Ectodermal cell (in vitro differentiated cells): ENCODE results near the gene FLOT1.

Source experiments
- H3K27ac ChIP-seq: 2 replicates; pipeline ENCODE4 v1.7.0; 2013; ENCODE audit warnings: mild to moderate bottlenecking, low read depth, low read length; ENCODE audit not compliant: insufficient read depth, poor library complexity, severe bottlenecking
- H3K27me3 ChIP-seq: 2 replicates; pipeline ENCODE4 v1.7.0; 2013; ENCODE audit warnings: mild to moderate bottlenecking, low read length; ENCODE audit not compliant: insufficient read depth, control insufficient read depth, poor library complexity, severe bottlenecking
- H3K36me3 ChIP-seq: one replicate; pipeline ENCODE4 v1.7.0; 2013; ENCODE audit warnings: low read length; ENCODE audit not compliant: control insufficient read depth, insufficient read depth
- H3K4me1 ChIP-seq: one replicate; pipeline ENCODE4 v1.7.0; 2013; ENCODE audit warnings: low read length; ENCODE audit not compliant: control insufficient read depth, insufficient read depth
- H3K4me3 ChIP-seq: 2 replicates; pipeline ENCODE4 v1.7.0; 2013; ENCODE audit warnings: low read depth, low read length, control low read depth; ENCODE audit not compliant: insufficient read depth
- H3K9me3 ChIP-seq: 2 replicates; pipeline ENCODE4 v1.7.0; 2013; ENCODE audit warnings: mild to moderate bottlenecking, low read length, moderate library complexity; ENCODE audit not compliant: control insufficient read depth
- WGBS, 2 experiments: methylation state at CpG; one replicate each; pipeline ENCODE4 v1.1.7; 2013; ENCODE audit warnings: missing lambda C conversion rate in 2 of 2; 5-methylcytosine and 5-hydroxymethylcytosine counted together

The FLOT1 gene

GRCh38 chr6:30691208-30691847 lies 51.2 kb downstream of the FLOT1 start:
- Histone ChIP-seq H3K4me3 (peak overlapping the region; percentile 72), H3K9me3 (no peaks in the 10 kb centered on the region), H3K27me3 (no peaks in the 10 kb centered on the region), H3K27ac (peak overlapping the region; percentile 30), H3K4me1 (peaks cover 25% of the 10 kb centered on the region), H3K36me3 (no peaks in the 10 kb centered on the region)
- WGBS, 2 experiments: 17 to 26% methylated on average over 7 of the region's 8 CpGs

DNA sequence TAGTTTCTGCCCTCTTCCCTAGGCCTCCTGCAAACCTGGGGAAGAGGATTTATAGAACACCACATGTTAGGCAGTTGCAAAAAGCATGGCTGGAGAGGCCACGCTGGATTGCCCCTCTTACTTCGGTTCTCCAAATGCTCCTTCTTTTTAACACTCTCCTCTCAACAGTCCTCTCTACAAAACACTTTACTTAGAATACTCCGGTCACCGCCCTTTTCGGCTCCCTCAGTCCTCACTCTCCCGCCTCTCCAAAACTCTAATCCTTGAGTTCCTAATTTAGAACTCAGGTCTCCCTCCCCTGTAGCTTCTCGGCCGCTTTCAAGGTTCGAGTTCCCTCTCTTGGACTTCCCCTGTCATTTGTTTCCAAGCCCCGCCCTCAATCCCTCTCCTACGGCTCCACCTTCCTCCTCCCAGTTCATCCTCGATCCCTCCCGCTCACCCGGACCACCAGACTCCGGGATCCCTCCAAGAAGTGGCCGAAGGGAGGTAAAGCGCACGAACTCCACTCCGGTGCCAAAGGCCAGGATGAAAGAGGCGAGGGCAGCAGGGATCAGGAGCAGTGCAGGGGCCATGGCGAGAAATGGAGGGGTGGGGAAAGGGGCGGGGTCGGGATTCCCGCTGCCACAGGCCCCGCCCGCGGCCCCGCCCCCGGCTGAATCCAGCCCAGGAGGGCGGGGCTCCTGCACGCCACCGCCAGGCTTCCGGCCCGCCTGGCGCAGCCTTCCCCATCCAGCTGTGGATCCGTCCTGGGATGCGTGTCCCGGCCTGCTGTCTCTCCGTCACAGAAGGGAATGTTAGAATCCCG lies 51.9 kb downstream of the FLOT1 start, which contains the start of gene NRM:
TSS of gene NRM (minus strand) at position 582 of the 805 bp plus-strand sequence. CDS start at position 572, 10 bp downstream.
- H3K4me1 ChIP-seq: peaks cover 29% of the 10 kb centered on the region
- no peaks in the 10 kb centered on the region for H3K36me3 ChIP-seq
- H3K27ac ChIP-seq: peak within 1 kb of the TSS; percentile 69
- WGBS, 2 experiments: 1% methylated on average over 40 of the region's 40 CpGs
- no peaks in the 10 kb centered on the region for H3K27me3 ChIP-seq
- H3K4me3 ChIP-seq: peak within 1 kb of the TSS; percentile 72
- no peaks in the 10 kb centered on the region for H3K9me3 ChIP-seq

- no peaks in the 10 kb centered on the region for H3K36me3 ChIP-seq
- peak overlapping the region; percentile 72 for H3K4me3 ChIP-seq
- WGBS, 2 experiments: 59 to 60% methylated on average over 4 of the region's 4 CpGs
- no peaks in the 10 kb centered on the region for H3K27me3 ChIP-seq
- H3K9me3 ChIP-seq: no peaks in the 10 kb centered on the region
- no peak overlapping the region for H3K27ac ChIP-seq
- H3K4me1 ChIP-seq: peaks cover 31% of the 10 kb centered on the region
These were observed 52.5 kb downstream of the FLOT1 start for GRCh38 chr6:30689985-30690384.

GRCh38 chr6:30689022-30689865 lies 53.2 kb downstream of the FLOT1 start:
- peak overlapping the region; percentile 72 for H3K4me3 ChIP-seq
- no peaks in the 10 kb centered on the region for H3K9me3 ChIP-seq
- 94% methylated on average over 11 of the region's 11 CpGs for WGBS, 2 experiments
- no peak overlapping the region for H3K27ac ChIP-seq
- H3K4me1 ChIP-seq: peaks cover 37% of the 10 kb centered on the region
- no peaks in the 10 kb centered on the region for H3K36me3 ChIP-seq
- H3K27me3 ChIP-seq: no peaks in the 10 kb centered on the region

- H3K9me3 ChIP-seq: no peaks in the 10 kb centered on the region
- H3K27me3 ChIP-seq: no peaks in the 10 kb centered on the region
- H3K4me3 ChIP-seq: no peak overlapping the region
- H3K27ac ChIP-seq: no peak overlapping the region
- H3K4me1 ChIP-seq: peaks cover 43% of the 10 kb centered on the region
- no peaks in the 10 kb centered on the region for H3K36me3 ChIP-seq
- 93 to 95% methylated on average over 9 of the region's 9 CpGs for WGBS, 2 experiments
These were observed 53.9 kb downstream of the FLOT1 start for GRCh38 chr6:30688569-30688968.

DNA sequence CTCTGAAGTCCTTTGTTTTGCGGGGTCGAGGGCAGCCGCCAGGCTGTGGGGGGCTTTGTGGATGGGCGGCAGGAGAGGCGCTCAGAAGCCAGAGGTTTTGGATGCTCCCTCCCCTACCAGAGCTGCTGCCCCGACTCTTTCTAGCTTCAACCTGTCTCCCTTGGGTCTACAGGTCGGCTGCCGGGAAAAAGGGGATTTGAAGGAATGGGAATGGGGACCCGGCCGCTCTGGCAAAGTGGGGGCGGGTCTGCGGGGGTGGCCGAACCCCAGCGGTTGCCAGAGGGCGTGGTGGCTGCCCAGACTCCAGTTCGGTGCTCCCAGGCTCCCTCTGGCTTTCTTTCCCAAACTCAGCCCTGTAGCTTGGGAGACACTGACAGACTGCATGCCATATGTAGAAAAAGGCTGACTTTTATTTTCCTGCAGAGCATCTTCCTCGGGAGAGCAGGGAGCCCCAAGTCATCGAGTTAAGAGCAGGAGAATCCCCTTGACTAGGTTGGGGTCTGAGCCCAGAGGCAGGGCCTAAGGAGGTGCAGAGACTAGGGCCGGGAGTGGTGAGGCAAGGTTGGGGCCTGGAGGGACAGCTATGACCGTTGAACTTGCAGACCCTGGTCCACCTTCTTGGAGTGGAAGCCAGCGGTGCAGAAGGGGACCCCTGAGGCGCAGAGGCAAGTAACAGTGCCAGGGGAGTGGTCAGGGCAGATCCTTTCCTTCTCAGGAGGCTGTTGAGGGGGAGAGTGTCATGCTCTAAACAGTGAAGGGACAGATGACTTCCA lies 54.6 kb downstream of the FLOT1 start:
- peak overlapping the region; percentile 69 for H3K4me3 ChIP-seq
- H3K27ac ChIP-seq: peak overlapping the region; percentile 94
- H3K9me3 ChIP-seq: no peaks in the 10 kb centered on the region
- no peaks in the 10 kb centered on the region for H3K36me3 ChIP-seq
- H3K27me3 ChIP-seq: no peaks in the 10 kb centered on the region
- peaks cover 50% of the 10 kb centered on the region for H3K4me1 ChIP-seq
- 18 to 19% methylated on average over 22 of the region's 22 CpGs for WGBS, 2 experiments

DNA sequence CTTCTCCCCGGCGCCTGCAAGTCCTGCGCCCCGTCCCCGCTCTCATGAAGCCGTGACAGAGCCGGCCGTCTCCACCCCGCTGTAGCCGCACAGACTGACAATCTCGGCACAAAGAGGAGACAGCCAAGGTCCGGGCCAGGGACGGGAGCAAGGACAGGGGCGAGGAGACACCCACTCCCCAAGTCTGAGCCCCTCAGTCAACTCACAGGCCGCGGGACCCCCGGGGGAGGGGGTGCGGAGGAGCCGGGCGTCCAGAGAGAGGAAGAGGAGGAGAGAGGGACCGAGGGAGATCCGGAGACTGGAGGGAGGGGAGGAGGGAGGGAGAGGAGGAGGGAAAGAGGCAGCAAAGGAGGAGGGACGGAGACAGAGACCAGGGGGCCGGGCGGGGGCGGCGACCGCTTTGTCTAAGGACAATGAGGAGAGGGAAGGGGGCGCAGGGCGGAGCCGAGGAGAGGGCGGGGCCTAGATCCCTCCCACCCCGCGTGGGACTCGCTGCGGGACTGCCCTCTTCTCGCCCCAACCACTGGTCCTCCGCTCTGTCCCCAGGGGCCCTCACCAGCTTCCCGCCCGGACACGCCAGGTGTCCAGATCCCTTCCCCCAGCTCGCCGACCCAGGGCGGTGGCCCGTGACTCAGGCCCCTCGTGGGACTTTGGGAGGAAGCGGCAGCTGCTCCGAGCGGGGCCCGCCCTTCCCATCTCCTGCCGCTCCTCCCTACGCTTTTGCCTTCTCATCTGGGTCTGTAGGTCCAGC lies 55.4 kb downstream of the FLOT1 start:
- H3K36me3 ChIP-seq: no peaks in the 10 kb centered on the region
- peak overlapping the region; percentile 69 for H3K4me3 ChIP-seq
- H3K9me3 ChIP-seq: no peaks in the 10 kb centered on the region
- peak overlapping the region; percentile 94 for H3K27ac ChIP-seq
- WGBS, 2 experiments: 0% methylated on average over 52 of the region's 52 CpGs
- no peaks in the 10 kb centered on the region for H3K27me3 ChIP-seq
- H3K4me1 ChIP-seq: peaks cover 57% of the 10 kb centered on the region

DNA sequence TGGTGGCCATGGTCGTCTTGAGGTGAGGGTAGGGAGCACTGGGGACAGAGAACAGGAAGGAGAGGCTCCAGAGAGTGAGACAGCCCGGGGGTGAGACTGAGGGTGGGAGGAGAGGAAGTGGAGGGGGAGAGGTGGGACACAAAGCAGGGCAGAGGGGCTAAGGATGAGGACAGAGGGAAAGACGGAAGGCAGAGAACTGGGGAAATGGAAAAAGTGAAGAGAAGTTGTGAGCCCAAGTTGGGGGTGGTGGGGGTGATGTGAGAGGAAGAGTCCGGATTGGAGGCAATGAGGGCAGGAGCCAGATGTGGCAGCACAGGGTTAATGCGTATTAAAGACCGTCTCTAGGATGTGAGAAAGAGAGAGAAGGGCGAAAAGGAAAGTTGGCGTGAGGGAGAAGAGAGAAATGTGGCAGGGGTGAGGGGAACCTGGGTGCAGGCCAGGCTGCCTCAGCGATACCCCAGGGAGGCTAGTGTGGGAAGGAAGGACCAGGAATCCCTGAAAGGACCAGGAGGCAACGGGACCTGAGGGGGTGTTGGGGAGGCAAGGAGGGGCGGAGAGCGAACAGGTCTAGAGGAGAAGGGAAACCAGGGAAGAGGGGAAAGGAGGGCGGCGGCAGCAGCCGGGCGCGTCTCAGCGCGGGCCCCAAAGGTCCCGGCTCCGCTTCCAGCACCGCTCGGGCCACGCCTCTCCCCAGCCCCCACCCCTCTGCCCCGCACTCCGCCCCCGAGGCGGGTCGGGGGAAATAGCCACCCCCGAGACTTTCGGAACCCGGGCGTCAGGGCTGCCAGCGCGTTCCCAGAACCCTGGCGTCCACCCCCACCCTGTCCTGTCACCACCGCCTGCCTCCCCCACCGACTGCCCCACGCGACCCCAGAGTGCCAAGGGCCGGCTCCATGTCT lies 56.2 kb downstream of the FLOT1 start, which contains the start of gene PPP1R18:
TSS of gene PPP1R18 (minus strand) at position 637 of the 899 bp plus-strand sequence. CDS start at position 10, 627 bp downstream.
- H3K9me3 ChIP-seq: no peaks in the 10 kb centered on the region
- no peaks in the 10 kb centered on the region for H3K36me3 ChIP-seq
- peak within 1 kb of the TSS; percentile 69 for H3K4me3 ChIP-seq
- H3K4me1 ChIP-seq: peaks cover 56% of the 10 kb centered on the region
- no peaks in the 10 kb centered on the region for H3K27me3 ChIP-seq
- peak within 1 kb of the TSS; percentile 94 for H3K27ac ChIP-seq
- WGBS, 2 experiments: 1 to 2% methylated on average over 40 to 41 of the region's 41 CpGs
